ENCODE measurements around the gene CTCF. TPM values are rescaled to one million over a fixed set of nuclear protein-coding genes. Genes with fewer than 3 reads are reported as not detected.
A peak's percentile ranks its signal among the peaks of the same experiment; 100 is the strongest.
"Not testable (repeated sequence)": the region's sequence is repeated elsewhere in the genome, so short reads cannot be mapped to it uniquely, and the experiment has no call there.

Gene CTCF
- total RNA-seq, 6 experiments from 2014 or later, result 22.6 to 31.1 (median 29.4) TPM

DNA sequence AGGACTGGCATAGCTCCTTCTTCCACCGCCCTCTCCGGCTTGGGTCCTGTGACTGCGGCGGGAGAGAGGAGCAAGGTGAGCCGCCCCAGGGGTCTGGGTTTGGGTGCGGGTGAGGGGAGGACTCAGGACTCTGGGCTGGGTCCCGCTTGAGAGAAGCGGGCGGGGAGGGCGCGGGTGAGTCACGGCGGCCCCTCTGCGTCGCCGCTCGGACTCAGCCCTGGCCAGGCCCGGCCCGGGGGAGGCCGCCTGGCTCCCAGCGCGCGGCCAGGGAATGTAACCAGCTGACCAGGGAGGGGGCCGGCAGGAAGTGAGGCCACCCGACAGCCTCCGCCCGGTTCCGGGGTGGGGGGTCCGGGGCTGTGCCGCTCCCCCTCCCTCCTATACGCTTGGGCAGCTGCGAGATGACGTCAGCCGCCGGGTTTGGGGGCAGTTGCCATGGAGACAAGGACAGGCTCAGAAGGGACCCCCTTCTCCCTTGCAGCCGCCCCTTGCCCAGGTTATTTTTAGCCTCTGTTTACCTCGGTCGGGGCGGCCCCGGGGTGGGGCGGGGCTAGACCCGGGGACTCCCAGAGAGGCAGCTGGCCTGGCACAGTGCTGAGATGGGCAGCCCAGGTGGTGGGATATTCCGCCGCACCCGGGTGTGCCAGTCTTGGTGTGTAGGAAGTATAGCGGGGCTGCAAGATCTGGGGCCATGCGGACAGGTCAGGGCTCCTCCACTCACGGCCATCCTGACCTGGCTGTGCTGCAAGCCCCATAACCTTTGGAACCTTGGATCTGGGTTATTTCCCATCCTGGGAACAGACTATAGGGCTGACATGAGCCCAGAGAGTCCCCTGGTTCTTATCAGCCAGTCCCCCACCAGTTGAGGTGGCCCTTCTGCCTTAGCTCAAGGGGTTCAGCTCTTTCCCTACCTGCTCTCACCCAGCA is 32.0 kb upstream of the CTCF start:
- Mint-ChIP-seq H3K36me3 (ENCODE audit: low read depth) (peaks cover 5% of the 10 kb centered on the region; the same call in 1 of the 2 replicates), H3K4me3 (peak overlapping the region; percentile 94), H3K27me3 (ENCODE audit: insufficient read depth) (peaks cover 1% of the 10 kb centered on the region), H3K4me1 (ENCODE audit: low read depth) (peaks cover 64% of the 10 kb centered on the region), H3K27ac (peak overlapping the region; percentile 94), H3K9me3 (no peaks in the 10 kb centered on the region)
- peak; percentile 55 for DNase-seq
- TF ChIP-seq, protein P1, sequence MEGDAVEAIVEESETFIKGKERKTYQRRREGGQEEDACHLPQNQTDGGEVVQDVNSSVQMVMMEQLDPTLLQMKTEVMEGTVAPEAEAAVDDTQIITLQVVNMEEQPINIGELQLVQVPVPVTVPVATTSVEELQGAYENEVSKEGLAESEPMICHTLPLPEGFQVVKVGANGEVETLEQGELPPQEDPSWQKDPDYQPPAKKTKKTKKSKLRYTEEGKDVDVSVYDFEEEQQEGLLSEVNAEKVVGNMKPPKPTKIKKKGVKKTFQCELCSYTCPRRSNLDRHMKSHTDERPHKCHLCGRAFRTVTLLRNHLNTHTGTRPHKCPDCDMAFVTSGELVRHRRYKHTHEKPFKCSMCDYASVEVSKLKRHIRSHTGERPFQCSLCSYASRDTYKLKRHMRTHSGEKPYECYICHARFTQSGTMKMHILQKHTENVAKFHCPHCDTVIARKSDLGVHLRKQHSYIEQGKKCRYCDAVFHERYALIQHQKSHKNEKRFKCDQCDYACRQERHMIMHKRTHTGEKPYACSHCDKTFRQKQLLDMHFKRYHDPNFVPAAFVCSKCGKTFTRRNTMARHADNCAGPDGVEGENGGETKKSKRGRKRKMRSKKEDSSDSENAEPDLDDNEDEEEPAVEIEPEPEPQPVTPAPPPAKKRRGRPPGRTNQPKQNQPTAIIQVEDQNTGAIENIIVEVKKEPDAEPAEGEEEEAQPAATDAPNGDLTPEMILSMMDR (IDR thresholded peaks at IDR 0.05), result no peak

DNA sequence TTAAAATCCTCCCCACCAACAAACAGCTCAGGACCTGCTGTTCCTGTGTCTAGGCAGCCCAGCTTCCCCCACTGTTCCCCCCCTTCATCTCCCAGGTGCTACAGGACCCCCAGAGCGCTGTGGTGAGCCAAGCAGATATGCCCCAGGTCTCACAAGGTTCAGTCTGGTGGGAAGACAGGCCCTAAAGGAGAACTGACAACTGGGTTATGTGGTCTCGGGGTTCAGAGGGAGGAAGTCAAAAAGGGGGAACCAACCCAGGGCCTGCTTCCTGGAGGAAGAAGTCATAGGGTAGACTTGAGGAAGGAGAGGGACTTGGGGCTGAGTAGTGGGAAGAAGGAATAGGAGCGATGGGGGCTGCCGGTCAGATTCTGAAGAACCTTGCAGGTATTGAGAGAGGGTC is 31.1 kb upstream of the CTCF start:
- H3K4me1 Mint-ChIP-seq (ENCODE audit: low read depth), result peaks cover 60% of the 10 kb centered on the region
- DNase-seq, result no peak
- H3K36me3 Mint-ChIP-seq (ENCODE audit: low read depth), result peaks cover 5% of the 10 kb centered on the region; the same call in 1 of the 2 replicates
- H3K27me3 Mint-ChIP-seq (ENCODE audit: insufficient read depth), result peaks cover 1% of the 10 kb centered on the region
- TF ChIP-seq, protein P1 (IDR thresholded peaks at IDR 0.05), result no peak
- no peaks in the 10 kb centered on the region for H3K9me3 Mint-ChIP-seq
- H3K4me3 Mint-ChIP-seq, result peak overlapping the region; percentile 94
- H3K27ac Mint-ChIP-seq, result peak overlapping the region; percentile 74

DNA sequence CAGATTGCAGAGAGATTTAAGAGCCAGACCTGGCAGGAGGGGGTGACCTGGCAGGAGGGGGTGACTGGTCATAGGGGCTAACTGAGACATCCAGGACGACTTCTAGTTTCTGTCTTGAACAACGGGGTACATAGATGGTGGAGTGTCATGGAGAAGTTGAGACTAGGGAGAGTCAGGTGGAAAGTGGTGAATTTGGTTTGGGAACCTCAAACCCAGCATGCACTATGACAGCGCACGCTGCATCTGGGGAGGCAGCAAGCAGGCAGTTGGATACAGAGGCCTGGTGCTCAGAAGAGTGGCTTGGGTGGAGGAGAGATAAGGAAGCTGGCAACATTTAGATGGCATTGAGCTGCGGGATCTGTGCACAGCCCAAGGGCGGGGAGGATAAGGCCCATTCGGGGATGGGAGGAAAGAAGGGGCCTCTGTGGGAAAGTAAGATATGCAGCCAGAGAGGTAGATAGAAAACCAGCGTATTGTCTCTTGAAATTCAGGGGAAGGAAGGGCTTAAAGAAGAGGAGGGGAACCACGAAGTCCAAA is 29.2 kb upstream of the CTCF start:
- peaks cover 53% of the 10 kb centered on the region for H3K4me1 Mint-ChIP-seq (ENCODE audit: low read depth)
- DNase-seq, result no peak
- H3K27ac Mint-ChIP-seq, result peak overlapping the region; percentile 29; the same call in 1 of the 2 replicates
- H3K27me3 Mint-ChIP-seq (ENCODE audit: insufficient read depth), result peaks cover 1% of the 10 kb centered on the region
- peaks cover 5% of the 10 kb centered on the region; the same call in 1 of the 2 replicates for H3K36me3 Mint-ChIP-seq (ENCODE audit: low read depth)
- TF ChIP-seq, protein P1 (IDR thresholded peaks at IDR 0.05), result no peak
- H3K9me3 Mint-ChIP-seq, result no peaks in the 10 kb centered on the region
- no peak overlapping the region for H3K4me3 Mint-ChIP-seq

DNA sequence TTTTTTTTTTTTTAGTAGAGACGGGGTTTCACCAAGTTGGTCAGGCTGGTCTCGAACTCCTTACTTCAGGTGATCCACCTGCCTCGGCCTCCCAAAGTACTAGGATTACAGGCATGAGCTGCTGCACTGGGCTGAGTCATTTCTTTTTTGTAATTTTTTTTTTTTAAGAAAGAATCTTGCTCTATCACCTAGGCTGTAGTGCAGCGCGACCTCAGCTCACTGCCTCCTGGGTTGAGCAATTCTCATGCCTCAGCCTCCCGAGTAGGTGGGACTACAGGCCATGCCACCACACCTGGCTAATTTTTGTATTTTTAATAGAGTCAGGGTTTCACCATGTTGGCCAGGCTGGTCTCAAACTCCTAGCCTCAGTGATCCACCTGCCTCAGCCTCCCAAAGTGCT is 28.3 kb upstream of the CTCF start:
- H3K9me3 Mint-ChIP-seq; H3K27ac Mint-ChIP-seq; H3K36me3 Mint-ChIP-seq (ENCODE audit: low read depth); H3K27me3 Mint-ChIP-seq (ENCODE audit: insufficient read depth); H3K4me3 Mint-ChIP-seq; DNase-seq: not testable (repeated sequence)
- H3K4me1 Mint-ChIP-seq (ENCODE audit: low read depth), result peaks cover 58% of the 10 kb centered on the region

DNA sequence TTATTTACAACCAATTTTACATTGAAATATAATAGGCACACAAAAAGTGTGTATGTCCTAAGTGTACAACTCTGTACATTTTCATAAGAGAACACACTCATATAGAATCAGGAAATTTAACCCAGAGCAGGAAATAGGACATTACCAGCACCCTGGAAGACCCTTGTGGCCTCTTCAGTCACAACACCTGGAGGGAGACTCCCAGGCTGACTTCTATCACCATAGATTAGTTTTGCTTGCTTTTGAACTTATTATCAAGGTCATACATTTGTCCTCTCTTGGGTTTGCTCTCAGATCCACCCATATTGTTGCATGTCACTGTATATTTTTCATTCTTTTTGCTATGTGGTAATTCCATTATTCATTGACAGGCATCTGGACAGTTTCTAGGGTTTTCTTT is 27.9 kb upstream of the CTCF start:
- Mint-ChIP-seq H3K9me3 (no peaks in the 10 kb centered on the region), H3K27me3 (ENCODE audit: insufficient read depth) (peaks cover 5% of the 10 kb centered on the region), H3K27ac (no peak overlapping the region), H3K36me3 (ENCODE audit: low read depth) (peaks cover 5% of the 10 kb centered on the region; the same call in 1 of the 2 replicates), H3K4me1 (ENCODE audit: low read depth) (peaks cover 62% of the 10 kb centered on the region), H3K4me3 (no peak overlapping the region)
- TF ChIP-seq, protein P1 (IDR thresholded peaks at IDR 0.05), result no peak
- no peak for DNase-seq

DNA sequence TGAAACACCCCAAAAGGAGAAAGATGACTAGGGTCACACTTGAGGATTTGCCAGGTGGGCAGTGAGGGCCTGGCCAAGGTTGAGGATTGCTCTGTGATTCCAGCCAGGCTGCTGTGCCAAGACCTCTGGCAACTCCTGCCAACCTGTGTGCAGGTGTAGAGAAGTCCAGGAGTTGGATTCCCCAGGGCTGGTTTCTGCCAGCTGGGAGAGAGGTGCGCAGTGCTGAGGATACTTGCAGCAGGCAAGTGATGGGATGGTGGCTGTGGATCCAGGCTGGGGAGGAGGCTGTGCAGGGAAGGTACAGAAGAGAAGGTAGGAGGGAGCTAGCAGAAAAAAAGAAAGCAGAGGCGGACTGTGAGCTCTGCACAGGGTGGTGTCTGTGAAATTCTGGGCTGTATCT is 27.1 kb upstream of the CTCF start:
- Mint-ChIP-seq H3K36me3 (ENCODE audit: low read depth) (peaks cover 5% of the 10 kb centered on the region; the same call in 1 of the 2 replicates), H3K4me3 (no peak overlapping the region), H3K27me3 (ENCODE audit: insufficient read depth) (peaks cover 5% of the 10 kb centered on the region), H3K9me3 (no peaks in the 10 kb centered on the region), H3K4me1 (ENCODE audit: low read depth) (peaks cover 64% of the 10 kb centered on the region), H3K27ac (no peak overlapping the region; the same call in 1 of the 2 replicates)
- DNase-seq, result no peak
- TF ChIP-seq, protein P1 (IDR thresholded peaks at IDR 0.05), result no peak

All from HFFc6 (cell line).